Neural cell (in vitro differentiated cells): ENCODE measurements around the gene IGF2R. TPM values are rescaled to one million over a fixed set of nuclear protein-coding genes. Genes with fewer than 3 reads are reported as not detected.
A peak's percentile ranks its signal among the peaks of the same experiment; 100 is the strongest.
"Not testable (repeated sequence)": the region's sequence is repeated elsewhere in the genome, so short reads cannot be mapped to it uniquely, and the experiment has no call there.

Experiments
- H2AFZ ChIP-seq: fragments of 200-600, 300-800 bp; sonication (generic), shearing (Covaris generic); 2 replicates; pipeline ENCODE4 v1.6.0; 2014; ENCODE audit warnings: low read depth, mild to moderate bottlenecking, antibody characterized with exemption, low read length, moderate library complexity
- H3F3A ChIP-seq: fragments of 200-600 bp; shearing (Covaris generic); 2 replicates; pipeline ENCODE4 v1.6.1; 2016; ENCODE audit warnings: mild to moderate bottlenecking, moderate library complexity, mixed read lengths, antibody characterized with exemption, low read length; ENCODE audit not compliant: insufficient read depth, poor library complexity, severe bottlenecking
- H3K27ac ChIP-seq: fragments of 200-600, 300-800 bp; sonication (generic), shearing (Covaris generic); 2 replicates; pipeline ENCODE4 v1.5.1; 2014; ENCODE audit warnings: mild to moderate bottlenecking, low read length, moderate library complexity
- H3K27me3 ChIP-seq: fragments of 300-800, 200-600 bp; sonication (generic), shearing (Covaris generic); 2 replicates; pipeline ENCODE4 v1.6.0; 2014; ENCODE audit warnings: mild to moderate bottlenecking, low read depth, low read length, moderate library complexity; ENCODE audit not compliant: insufficient read depth
- H3K36me3 ChIP-seq: fragments of 300-800, 200-600 bp; sonication (generic), shearing (Covaris generic); 2 replicates; pipeline ENCODE4 v1.5.1; 2014; ENCODE audit warnings: mild to moderate bottlenecking, antibody characterized with exemption, low read length, moderate library complexity; ENCODE audit not compliant: insufficient read depth
- H3K4me2 ChIP-seq: fragments of 300-800, 200-600 bp; sonication (generic), shearing (Covaris generic); 2 replicates; pipeline ENCODE4 v1.6.0; 2014; ENCODE audit warnings: mild to moderate bottlenecking, low read length
- H3K4me3 ChIP-seq: fragments of 300-800, 200-600 bp; sonication (generic), shearing (Covaris generic); 2 replicates; pipeline ENCODE4 v1.5.1; 2014; ENCODE audit warnings: mild to moderate bottlenecking, low read length, moderate library complexity
- H3K79me2 ChIP-seq: fragments of 200-600 bp; shearing (Covaris generic); replicated peaks from 2 replicates; pipeline ENCODE4 v1.6.0; 2014; ENCODE audit warnings: mild to moderate bottlenecking, low read length, moderate library complexity; ENCODE audit not compliant: insufficient read depth
- H3K9ac ChIP-seq: fragments of 300-800, 200-600 bp; sonication (generic), shearing (Covaris generic); 2 replicates; pipeline ENCODE4 v1.6.1; 2016; ENCODE audit warnings: mild to moderate bottlenecking, low read length, mixed read lengths
- H3K9me2 ChIP-seq: fragments of 200-600 bp; shearing (Covaris generic); 2 replicates; pipeline ENCODE4 v1.6.1; 2016; ENCODE audit warnings: mild to moderate bottlenecking, low read length, mixed read lengths; ENCODE audit not compliant: insufficient read depth
- H3K9me3 ChIP-seq: fragments of 200-600, 300-800 bp; sonication (generic), shearing (Covaris generic); 2 replicates; pipeline ENCODE4 v1.6.1; 2016; ENCODE audit warnings: mild to moderate bottlenecking, mixed run types, low read length, moderate library complexity, mixed read lengths
- H4K20me1 ChIP-seq: fragments of 200-600 bp; shearing (Covaris generic); 2 replicates; pipeline ENCODE4 v1.6.1; 2016; ENCODE audit warnings: mild to moderate bottlenecking, mixed run types; ENCODE audit not compliant: insufficient read depth
- CTCF ChIP-seq: fragments of 450-650 bp; IDR thresholded peaks from 2 replicates; pipeline ENCODE4 v1.5.1; 2014; ENCODE audit warnings: antibody characterized with exemption, mild to moderate bottlenecking, moderate library complexity; ENCODE audit not compliant: poor library complexity, severe bottlenecking
- EP300 ChIP-seq: fragments of 450-650 bp; conservative IDR thresholded peaks from 2 replicates; pipeline ENCODE4 v1.6.1; 2014; ENCODE audit warnings: antibody characterized with exemption, mild to moderate bottlenecking, moderate library complexity; ENCODE audit not compliant: poor library complexity, severe bottlenecking
- EZH2 ChIP-seq: fragments of 200-600, 300-800 bp; shearing (Covaris generic), sonication (generic); IDR thresholded peaks from 2 replicates; pipeline ENCODE4 v1.6.1; 2014; ENCODE audit warnings: antibody characterized with exemption, low read length, borderline replicate concordance, mild to moderate bottlenecking; ENCODE audit not compliant: insufficient read depth, poor library complexity, severe bottlenecking
- MXI1 ChIP-seq: fragments of 450-650 bp; conservative IDR thresholded peaks from 2 replicates; pipeline ENCODE4 v1.6.1; 2014; ENCODE audit warnings: antibody characterized with exemption, mild to moderate bottlenecking; ENCODE audit not compliant: poor library complexity, severe bottlenecking
- POLR2AphosphoS5 ChIP-seq: IDR thresholded peaks from 2 replicates; pipeline ENCODE4 v1.6.1; 2012
- RAD21 ChIP-seq: fragments of 450-650 bp; conservative IDR thresholded peaks from 2 replicates; pipeline ENCODE4 v1.6.1; 2014; ENCODE audit warnings: antibody characterized with exemption, mild to moderate bottlenecking, moderate library complexity
- REST ChIP-seq: IDR thresholded peaks from 2 replicates; pipeline ENCODE4 v1.6.1; 2012; ENCODE audit warnings: borderline replicate concordance
- SMC3 ChIP-seq: fragments of 450-650 bp; conservative IDR thresholded peaks from 2 replicates; pipeline ENCODE4 v1.6.1; 2014; ENCODE audit warnings: antibody characterized with exemption, mild to moderate bottlenecking, moderate library complexity; ENCODE audit not compliant: poor library complexity
- TAF1 ChIP-seq: IDR thresholded peaks from 2 replicates; pipeline ENCODE4 v1.6.1; 2012; ENCODE audit warnings: low read depth
- polyA plus RNA-seq: library from polyadenylated mRNA; depleted of rRNA; stranded (reverse); fragments of >200 nt; gene quantifications from 2 replicates; pipeline ENCODE4 v1.2.3, GENCODE V29; 2014

IGF2R gene
- polyA plus RNA-seq, 1 donor from 2014 or later: 15.0 TPM

GRCh38 chr6:160088784-160089533, 120.1 kb downstream of the IGF2R start:
- H3F3A ChIP-seq: no peaks in the 10 kb centered on the region
- no peaks in the 10 kb centered on the region for H3K9me3 ChIP-seq
- no peak overlapping the region for H3K9ac ChIP-seq
- H3K36me3 ChIP-seq: peaks cover 8% of the 10 kb centered on the region
- H3K4me2 ChIP-seq: no peak overlapping the region
- H3K27ac ChIP-seq: no peak overlapping the region
- no peaks in the 10 kb centered on the region for H4K20me1 ChIP-seq
- no peaks in the 10 kb centered on the region for H3K9me2 ChIP-seq
- H3K4me3 ChIP-seq: no peak overlapping the region
- no peak overlapping the region for H2AFZ ChIP-seq
- H3K79me2 ChIP-seq: no peaks in the 10 kb centered on the region
- H3K27me3 ChIP-seq: no peaks in the 10 kb centered on the region
- TF ChIP-seq REST (no peak), CTCF (peak; percentile 1), RAD21 (peak; percentile 1), POLR2AphosphoS5 (no peak), EZH2 (no peak), SMC3 (no peak), MXI1 (no peak), EP300 (no peak), TAF1 (no peak)

GRCh38 chr6:160089534-160089897, 120.6 kb downstream of the IGF2R start:
- no peaks in the 10 kb centered on the region for H3K27me3 ChIP-seq
- peaks cover 8% of the 10 kb centered on the region for H3K36me3 ChIP-seq
- no peak for TF ChIP-seq RAD21
- TF ChIP-seq TAF1: no peak
- no peak for TF ChIP-seq MXI1
- no peak for TF ChIP-seq CTCF
- H3K79me2 ChIP-seq: no peaks in the 10 kb centered on the region
- no peak overlapping the region for H3K9ac ChIP-seq
- no peak overlapping the region for H2AFZ ChIP-seq
- H4K20me1 ChIP-seq: no peaks in the 10 kb centered on the region
- no peaks in the 10 kb centered on the region for H3K9me3 ChIP-seq
- no peak overlapping the region for H3K4me3 ChIP-seq
- H3K9me2 ChIP-seq: no peaks in the 10 kb centered on the region
- no peak overlapping the region for H3K4me2 ChIP-seq
- H3F3A ChIP-seq: no peaks in the 10 kb centered on the region
- H3K27ac ChIP-seq: no peak overlapping the region

- H3K79me2 ChIP-seq, H3K4me3 ChIP-seq, H3K9ac ChIP-seq, H3K27ac ChIP-seq, H4K20me1 ChIP-seq, H3K27me3 ChIP-seq, H2AFZ ChIP-seq, H3F3A ChIP-seq, H3K9me2 ChIP-seq, H3K4me2 ChIP-seq, H3K36me3 ChIP-seq, H3K9me3 ChIP-seq: not testable (repeated sequence)
These were observed 121.8 kb downstream of the IGF2R start for GRCh38 chr6:160090442-160091239.

- not testable (repeated sequence) for H2AFZ ChIP-seq, H3K4me2 ChIP-seq, H4K20me1 ChIP-seq, H3K4me3 ChIP-seq, H3K27ac ChIP-seq, H3K9me3 ChIP-seq, H3F3A ChIP-seq, H3K9me2 ChIP-seq, H3K9ac ChIP-seq, H3K36me3 ChIP-seq, H3K79me2 ChIP-seq, H3K27me3 ChIP-seq
These were observed 123.3 kb downstream of the IGF2R start for GRCh38 chr6:160092176-160092575.
